Ascending aorta (tissue), 2 donors: ENCODE data around the gene TACC2. TPM values are rescaled to one million over a fixed set of nuclear protein-coding genes. Genes with fewer than 3 reads are reported as not detected.
A peak's percentile ranks its signal among the peaks of the same experiment; 100 is the strongest.

Source experiments
- DNase-seq, 2 donors: peaks; one replicate each; pipeline ENCODE4 v3.0.0-alpha.2; 2019; ENCODE audit warnings: low spot score in 2 of 2
- H3K27ac ChIP-seq, 2 donors: fragments of 200-600 bp; sonication (generic); one replicate each; pipeline ENCODE4 v1.5.1; 2016 to 2017; ENCODE audit warnings: mild to moderate bottlenecking in 1 of 2
- H3K27me3 ChIP-seq: fragments of 200-600 bp; sonication (generic); one replicate; pipeline ENCODE4 v1.5.1; 2017
- H3K36me3 ChIP-seq, 2 donors: fragments of 200-600 bp; sonication (generic); one replicate each; pipeline ENCODE4 v1.5.1; 2016
- H3K4me1 ChIP-seq, 2 donors: fragments of 200-600 bp; sonication (generic); one replicate each; pipeline ENCODE4 v1.5.1; 2016 to 2017; ENCODE audit warnings: mild to moderate bottlenecking in 1 of 2
- H3K4me3 ChIP-seq, 2 donors: fragments of 200-600 bp; sonication (generic); one replicate each; pipeline ENCODE4 v1.5.1; 2016 to 2017; ENCODE audit warnings: mild to moderate bottlenecking in 1 of 2
- H3K9me3 ChIP-seq, 2 donors: fragments of 200-600 bp; sonication (generic); one replicate each; pipeline ENCODE4 v1.5.1; 2016
- CTCF ChIP-seq, 3 experiments: fragments of 200-600 bp in 2 of 3; fragments of 450-650 bp in 1 of 3; sonication (generic) in 2 of 3; IDR thresholded peaks; one replicate each; pipeline ENCODE4 v1.5.1; 2016 to 2019; ENCODE audit warnings: antibody characterized with exemption in 3 of 3, mild to moderate bottlenecking in 1 of 3, moderate library complexity in 1 of 3
- intact Hi-C: fragments of 100-400 bp; cut with DNase I; formaldehyde crosslinking; loops from one replicate; pipeline ENCODE4 v1.15.1; 2023
- total RNA-seq: library from RNA; depleted of rRNA; stranded (reverse); fragments of >200 nt; gene quantifications from one replicate; pipeline ENCODE4 v1.1.0, GENCODE V29; 2016

Gene TACC2
- total RNA-seq, 1 donor from 2014 or later: 69.1 TPM

DNA sequence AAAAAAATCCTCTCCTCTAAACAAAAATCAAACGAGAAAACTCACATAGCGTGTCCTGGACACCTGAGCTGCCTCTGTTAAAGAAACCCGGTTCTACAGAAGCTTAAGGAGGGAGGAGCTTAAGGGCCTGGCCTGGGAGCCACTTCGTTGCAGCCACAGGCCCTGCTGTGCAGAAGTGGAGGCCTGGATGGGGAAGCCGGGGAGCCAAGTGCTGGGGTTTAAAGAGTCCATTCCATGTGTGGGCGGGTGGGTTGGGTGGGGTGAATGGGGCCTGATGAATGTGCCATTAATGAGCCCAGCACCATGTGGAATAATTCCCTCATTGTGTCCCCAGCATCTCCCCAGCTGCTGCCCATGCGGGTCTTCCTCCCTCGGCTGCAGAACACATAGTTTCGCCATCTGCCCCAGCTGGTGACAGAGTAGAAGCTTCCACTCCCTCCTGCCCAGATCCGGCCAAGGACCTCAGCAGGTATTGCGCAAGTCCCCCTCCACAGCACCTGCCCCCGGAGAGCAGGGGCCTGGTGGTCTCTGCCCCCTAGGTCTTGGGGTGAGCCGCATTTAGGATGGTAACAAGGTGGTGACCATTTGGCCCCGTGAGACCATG, 154.4 kb downstream of the TACC2 start:
- no peak for TF ChIP-seq CTCF (IDR thresholded peaks at IDR 0.05)
- Histone ChIP-seq H3K27me3 (no peaks in the 10 kb centered on the region), H3K4me1 (peaks cover 28 to 42% of the 10 kb centered on the region in 2 donors), H3K9me3 (no peaks in the 10 kb centered on the region), H3K27ac (peak overlapping the region; percentile 93 to 95), H3K4me3 (no peak overlapping the region), H3K36me3 (peaks cover 0 to 11% of the 10 kb centered on the region in 2 donors)
- no peak for DNase-seq
- intact Hi-C loops: loop anchor here (5.0 to 10.0 kb wide), 4 partner anchors 144 to 321 kb away; partner anchors contain the start of genes ATE1, HTRA1 and PLEKHA1

GRCh38 chr10:122144199-122144598, 155.2 kb downstream of the TACC2 start:
- no peak for TF ChIP-seq CTCF (IDR thresholded peaks at IDR 0.05)
- H3K36me3 ChIP-seq: peaks cover 0 to 11% of the 10 kb centered on the region in 2 donors
- no peak for DNase-seq
- H3K4me3 ChIP-seq: no peak overlapping the region
- no peaks in the 10 kb centered on the region for H3K27me3 ChIP-seq
- H3K27ac ChIP-seq: no peak overlapping the region
- intact Hi-C loops: loop anchor here (5.0 to 10.0 kb wide), 4 partner anchors 143 to 321 kb away; partner anchors contain the start of genes ATE1, HTRA1 and PLEKHA1
- no peaks in the 10 kb centered on the region for H3K9me3 ChIP-seq
- peaks cover 26 to 45% of the 10 kb centered on the region in 2 donors for H3K4me1 ChIP-seq

GRCh38 chr10:122145113-122145512, 156.2 kb downstream of the TACC2 start:
- H3K27ac ChIP-seq: no peak overlapping the region
- no peaks in the 10 kb centered on the region for H3K9me3 ChIP-seq
- no peak overlapping the region for H3K4me3 ChIP-seq
- intact Hi-C loops: loop anchor here (10.0 kb wide), 2 partner anchors 230 to 320 kb away; partner anchors contain the start of genes HTRA1 and PLEKHA1
- no peak for TF ChIP-seq CTCF (IDR thresholded peaks at IDR 0.05)
- DNase-seq: no peak
- H3K36me3 ChIP-seq: peaks cover 0 to 11% of the 10 kb centered on the region in 2 donors
- peaks cover 17 to 45% of the 10 kb centered on the region in 2 donors for H3K4me1 ChIP-seq
- no peaks in the 10 kb centered on the region for H3K27me3 ChIP-seq

DNA sequence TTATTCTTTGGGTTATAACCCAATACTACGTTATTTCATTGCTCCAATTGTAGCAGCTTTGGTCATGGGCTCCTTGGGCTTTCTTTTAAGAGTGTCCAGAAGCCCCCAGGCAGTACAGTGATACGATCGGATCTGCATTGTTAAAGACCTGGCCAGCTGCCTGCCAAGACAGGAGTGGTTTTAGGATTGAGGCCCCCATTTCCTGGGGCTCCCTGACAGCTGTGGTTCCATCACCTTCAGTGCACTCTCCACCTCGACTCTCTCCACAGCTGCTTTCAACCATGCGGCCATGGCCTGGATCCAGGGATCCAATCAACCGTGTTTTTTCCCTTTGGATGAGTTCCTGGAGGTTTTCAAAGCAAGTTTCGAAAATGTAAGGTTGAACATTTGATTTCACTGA, 158.7 kb downstream of the TACC2 start:
- Histone ChIP-seq H3K4me3 (no peak overlapping the region), H3K27ac (no peak overlapping the region), H3K9me3 (no peaks in the 10 kb centered on the region), H3K4me1 (peaks cover 2 to 26% of the 10 kb centered on the region in 2 donors), H3K27me3 (no peaks in the 10 kb centered on the region), H3K36me3 (peaks cover 0 to 11% of the 10 kb centered on the region in 2 donors)
- intact Hi-C loops: loop anchor here (2.0 to 10.0 kb wide), 3 partner anchors 35 to 317 kb away; partner anchors contain the start of genes HTRA1 and PLEKHA1
- TF ChIP-seq CTCF (IDR thresholded peaks at IDR 0.05): no peak
- no peak for DNase-seq

DNA sequence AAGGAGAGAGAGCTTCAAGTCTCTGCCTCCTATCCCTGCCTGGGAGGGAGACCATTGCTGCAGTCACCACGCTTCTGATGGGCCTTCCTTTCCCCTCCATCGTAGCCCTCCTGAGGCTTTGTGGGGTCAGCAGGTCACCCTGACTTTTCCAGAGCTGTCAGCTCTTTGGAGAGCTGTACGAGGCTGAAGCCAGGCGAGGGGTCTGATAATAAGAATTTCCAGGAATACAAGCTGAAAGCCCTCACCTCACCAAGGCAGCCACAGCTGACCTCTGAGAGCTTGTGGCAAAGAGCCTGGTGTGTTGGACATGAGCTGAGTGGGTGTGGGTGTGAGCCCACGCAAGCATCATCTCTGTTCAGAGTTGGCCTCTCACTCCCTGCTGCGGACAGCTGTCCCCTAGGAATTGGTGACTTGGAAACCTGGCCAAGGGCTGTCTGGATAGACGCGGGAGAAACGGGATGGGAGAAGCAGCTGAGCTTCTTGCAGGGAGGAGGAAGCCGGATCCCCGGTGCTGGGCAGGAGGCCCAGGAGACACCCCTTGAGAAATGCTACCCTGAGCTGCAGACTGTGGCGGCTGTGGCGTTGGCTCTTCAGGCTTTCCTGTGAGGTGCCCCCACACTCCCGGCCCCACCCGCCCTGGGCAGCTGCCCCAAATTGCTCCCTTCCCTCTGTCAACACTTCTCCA, 160.1 kb downstream of the TACC2 start:
- Histone ChIP-seq H3K27me3 (no peaks in the 10 kb centered on the region), H3K27ac (peak overlapping the region; percentile 65 to 82), H3K4me1 (peaks cover 3 to 19% of the 10 kb centered on the region in 2 donors), H3K36me3 (peaks cover 0 to 11% of the 10 kb centered on the region in 2 donors), H3K4me3 (peak overlapping the region in 1 of 2 donors; percentile 42), H3K9me3 (no peaks in the 10 kb centered on the region)
- DNase-seq: peak in 1 of 2 donors; percentile 74
- no peak for TF ChIP-seq CTCF (IDR thresholded peaks at IDR 0.05)
- intact Hi-C loops: loop anchor here (2.0 to 10.0 kb wide), 3 partner anchors 36 to 316 kb away; partner anchors contain the start of genes HTRA1 and PLEKHA1
